HL-60 (cell line): ENCODE measurements around the gene GLI3.

Source experiments
- DNase-seq, 2 experiments: peaks; one replicate each; pipeline ENCODE4 v3.0.0-alpha.2; 2010 to 2020; ENCODE audit warnings: low read depth in 1 of 2, low spot score in 1 of 2
- H3K27ac ChIP-seq: fragments of 250-450 bp; sonication (Bioruptor Pico); replicated peaks from 2 replicates; pipeline ENCODE4 v1.5.1; 2020; ENCODE audit warnings: mild to moderate bottlenecking, moderate library complexity
- H3K27me3 ChIP-seq: fragments of 250-450 bp; sonication (Bioruptor Pico); 2 replicates; pipeline ENCODE4 v1.5.1; 2021; ENCODE audit warnings: mild to moderate bottlenecking, moderate library complexity; ENCODE audit not compliant: insufficient read depth, poor library complexity, severe bottlenecking
- H3K4me3 ChIP-seq: replicated peaks from 2 replicates; pipeline ENCODE4 v1.5.1; 2011; ENCODE audit warnings: mild to moderate bottlenecking, control low read depth, low read length; ENCODE audit not compliant: insufficient read depth
- GABPA ChIP-seq: IDR thresholded peaks from 2 replicates; pipeline ENCODE4 v1.6.1; 2012; ENCODE audit warnings: low read depth
- POLR2AphosphoS5 ChIP-seq: IDR thresholded peaks from 2 replicates; pipeline ENCODE4 v1.6.1; 2012; ENCODE audit warnings: low read depth
- SPI1 ChIP-seq: IDR thresholded peaks from 2 replicates; pipeline ENCODE4 v1.6.1; 2012; ENCODE audit warnings: low read depth, mild to moderate bottlenecking, borderline replicate concordance
- TF ChIP-seq, protein P1 (sequence below): IDR thresholded peaks from 2 replicates; pipeline ENCODE4 v1.6.1; 2012; ENCODE audit warnings: low read depth; ENCODE audit not compliant: insufficient replicate concordance
- TF ChIP-seq, protein P2 (sequence below): IDR thresholded peaks from one replicate; pipeline ENCODE4 v1.5.1; 2011; ENCODE audit warnings: low read length, control low read depth, inconsistent platforms; ENCODE audit not compliant: insufficient read depth

Gene GLI3

DNA sequence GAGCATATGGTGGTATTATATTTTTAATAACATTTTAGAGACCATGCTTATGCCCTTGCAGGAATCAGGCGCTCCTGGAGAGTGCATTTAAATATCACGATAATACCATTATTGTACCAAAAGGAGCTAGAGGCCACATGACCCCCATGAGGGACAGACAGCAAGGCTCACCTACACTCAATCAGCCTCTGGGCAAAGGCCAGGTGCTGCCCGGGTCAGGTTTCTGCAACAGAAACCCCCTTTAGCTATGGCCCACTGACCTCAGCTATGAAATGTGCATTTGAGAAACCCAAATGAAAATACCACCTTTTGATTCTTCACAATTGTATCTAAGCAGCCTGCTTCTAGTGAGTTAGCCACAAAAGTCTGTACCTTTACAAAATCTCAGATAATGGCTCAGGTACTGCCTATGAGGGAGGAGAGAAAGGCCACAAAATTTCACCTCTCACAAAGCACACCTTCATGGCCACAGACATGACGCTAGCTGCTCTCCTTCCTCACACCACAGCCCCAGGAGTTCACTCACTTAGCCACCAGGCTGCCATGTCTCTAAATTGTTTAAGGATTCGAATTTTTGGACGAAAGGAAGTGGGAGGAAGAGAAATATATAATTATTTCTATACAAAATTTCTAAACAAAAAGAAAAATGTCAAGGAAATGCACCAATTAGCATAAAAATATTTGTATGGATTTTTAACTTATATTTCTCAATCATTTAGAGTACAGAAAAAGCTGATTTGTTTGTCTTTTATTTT lies 79.9 kb downstream of the GLI3 start:
- Histone ChIP-seq H3K4me3 (no peak overlapping the region), H3K27ac (no peak overlapping the region), H3K27me3 (no peaks in the 10 kb centered on the region)
- no peak for DNase-seq
- no peak for TF ChIP-seq GABPA
- TF ChIP-seq, protein P1, sequence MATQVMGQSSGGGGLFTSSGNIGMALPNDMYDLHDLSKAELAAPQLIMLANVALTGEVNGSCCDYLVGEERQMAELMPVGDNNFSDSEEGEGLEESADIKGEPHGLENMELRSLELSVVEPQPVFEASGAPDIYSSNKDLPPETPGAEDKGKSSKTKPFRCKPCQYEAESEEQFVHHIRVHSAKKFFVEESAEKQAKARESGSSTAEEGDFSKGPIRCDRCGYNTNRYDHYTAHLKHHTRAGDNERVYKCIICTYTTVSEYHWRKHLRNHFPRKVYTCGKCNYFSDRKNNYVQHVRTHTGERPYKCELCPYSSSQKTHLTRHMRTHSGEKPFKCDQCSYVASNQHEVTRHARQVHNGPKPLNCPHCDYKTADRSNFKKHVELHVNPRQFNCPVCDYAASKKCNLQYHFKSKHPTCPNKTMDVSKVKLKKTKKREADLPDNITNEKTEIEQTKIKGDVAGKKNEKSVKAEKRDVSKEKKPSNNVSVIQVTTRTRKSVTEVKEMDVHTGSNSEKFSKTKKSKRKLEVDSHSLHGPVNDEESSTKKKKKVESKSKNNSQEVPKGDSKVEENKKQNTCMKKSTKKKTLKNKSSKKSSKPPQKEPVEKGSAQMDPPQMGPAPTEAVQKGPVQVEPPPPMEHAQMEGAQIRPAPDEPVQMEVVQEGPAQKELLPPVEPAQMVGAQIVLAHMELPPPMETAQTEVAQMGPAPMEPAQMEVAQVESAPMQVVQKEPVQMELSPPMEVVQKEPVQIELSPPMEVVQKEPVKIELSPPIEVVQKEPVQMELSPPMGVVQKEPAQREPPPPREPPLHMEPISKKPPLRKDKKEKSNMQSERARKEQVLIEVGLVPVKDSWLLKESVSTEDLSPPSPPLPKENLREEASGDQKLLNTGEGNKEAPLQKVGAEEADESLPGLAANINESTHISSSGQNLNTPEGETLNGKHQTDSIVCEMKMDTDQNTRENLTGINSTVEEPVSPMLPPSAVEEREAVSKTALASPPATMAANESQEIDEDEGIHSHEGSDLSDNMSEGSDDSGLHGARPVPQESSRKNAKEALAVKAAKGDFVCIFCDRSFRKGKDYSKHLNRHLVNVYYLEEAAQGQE: no peak

DNA sequence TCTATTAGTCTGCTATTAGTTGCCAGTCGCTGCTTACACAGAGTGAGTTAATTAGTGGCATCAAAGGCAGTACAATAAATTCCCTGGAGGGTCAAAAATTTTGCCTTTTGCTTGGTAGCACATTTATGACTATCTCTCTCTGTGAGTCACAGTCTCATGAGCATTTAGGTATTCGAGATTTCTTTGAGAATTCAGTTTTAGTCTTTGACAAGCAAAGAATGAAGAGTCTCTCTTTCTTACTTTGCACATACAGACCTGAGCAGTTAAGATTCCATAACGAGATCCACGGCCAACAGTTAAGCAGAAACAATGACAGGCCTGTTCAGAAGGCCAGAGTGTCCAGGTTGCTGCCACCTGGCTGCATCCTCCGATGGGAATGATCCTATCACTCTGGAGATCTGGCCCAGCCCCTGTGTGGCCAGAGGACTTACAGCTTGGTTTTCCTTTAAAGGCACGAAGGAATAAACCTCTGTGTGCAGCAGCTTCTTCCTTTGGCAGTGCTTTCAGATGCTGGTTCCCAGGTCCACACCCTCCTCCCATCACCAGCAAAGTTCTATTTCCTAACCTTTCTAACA lies 80.6 kb downstream of the GLI3 start:
- H3K27ac ChIP-seq: no peak overlapping the region
- no peaks in the 10 kb centered on the region for H3K27me3 ChIP-seq
- no peak overlapping the region for H3K4me3 ChIP-seq
- TF ChIP-seq, protein P1: no peak
- TF ChIP-seq POLR2AphosphoS5 (no peak), GABPA (no peak), SPI1 (no peak)
- TF ChIP-seq, protein P2, sequence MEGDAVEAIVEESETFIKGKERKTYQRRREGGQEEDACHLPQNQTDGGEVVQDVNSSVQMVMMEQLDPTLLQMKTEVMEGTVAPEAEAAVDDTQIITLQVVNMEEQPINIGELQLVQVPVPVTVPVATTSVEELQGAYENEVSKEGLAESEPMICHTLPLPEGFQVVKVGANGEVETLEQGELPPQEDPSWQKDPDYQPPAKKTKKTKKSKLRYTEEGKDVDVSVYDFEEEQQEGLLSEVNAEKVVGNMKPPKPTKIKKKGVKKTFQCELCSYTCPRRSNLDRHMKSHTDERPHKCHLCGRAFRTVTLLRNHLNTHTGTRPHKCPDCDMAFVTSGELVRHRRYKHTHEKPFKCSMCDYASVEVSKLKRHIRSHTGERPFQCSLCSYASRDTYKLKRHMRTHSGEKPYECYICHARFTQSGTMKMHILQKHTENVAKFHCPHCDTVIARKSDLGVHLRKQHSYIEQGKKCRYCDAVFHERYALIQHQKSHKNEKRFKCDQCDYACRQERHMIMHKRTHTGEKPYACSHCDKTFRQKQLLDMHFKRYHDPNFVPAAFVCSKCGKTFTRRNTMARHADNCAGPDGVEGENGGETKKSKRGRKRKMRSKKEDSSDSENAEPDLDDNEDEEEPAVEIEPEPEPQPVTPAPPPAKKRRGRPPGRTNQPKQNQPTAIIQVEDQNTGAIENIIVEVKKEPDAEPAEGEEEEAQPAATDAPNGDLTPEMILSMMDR: no peak
- no peak for DNase-seq

DNA sequence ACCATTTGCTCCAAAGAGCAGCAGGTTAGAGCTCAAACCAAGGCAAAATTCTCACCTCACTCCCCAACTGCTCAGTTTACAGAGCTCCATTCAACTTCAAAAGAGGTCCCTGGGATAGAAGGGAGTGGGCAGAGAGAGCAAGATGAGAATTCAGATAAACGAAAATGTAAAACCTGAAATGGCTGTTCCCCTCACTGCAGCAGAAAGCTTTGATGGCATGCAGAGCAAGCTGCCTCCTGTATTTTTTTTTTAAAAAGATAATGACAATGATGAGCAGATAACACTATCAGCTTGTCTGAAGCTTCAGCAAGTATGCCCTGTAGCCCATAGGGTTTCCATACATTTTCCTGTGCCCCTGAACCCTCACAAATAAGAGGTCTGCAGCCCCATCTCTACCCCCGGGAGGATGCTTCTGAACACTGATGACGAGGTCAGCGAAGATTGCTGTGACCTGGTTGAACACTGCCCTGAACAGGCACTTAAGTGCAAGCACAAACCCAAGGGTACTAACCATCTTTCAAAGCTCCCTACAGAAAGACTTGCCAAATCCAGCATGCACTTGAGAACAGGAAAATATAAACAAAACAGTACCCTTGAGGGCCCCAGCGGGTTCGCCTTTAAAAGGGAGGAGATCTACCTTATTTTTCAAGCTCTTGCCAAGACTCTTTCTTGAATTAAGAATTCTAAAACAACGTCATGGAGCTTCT lies 81.3 kb downstream of the GLI3 start:
- H3K27me3 ChIP-seq: no peaks in the 10 kb centered on the region
- no peak for DNase-seq
- no peak overlapping the region for H3K27ac ChIP-seq
- TF ChIP-seq, protein P2: no peak
- no peak for TF ChIP-seq POLR2AphosphoS5
- no peak for TF ChIP-seq SPI1
- no peak for TF ChIP-seq GABPA
- TF ChIP-seq, protein P1: no peak
- no peak overlapping the region for H3K4me3 ChIP-seq
